NCI-H187 (cell line): Measurements from ENCODE around the gene TMEM267.
A peak's percentile ranks its signal among the peaks of the same experiment; 100 is the strongest.
"Not testable (repeated sequence)": the region's sequence is repeated elsewhere in the genome, so short reads cannot be mapped to it uniquely, and the experiment has no call there.

ENCODE experiments used
- DNase-seq, 2 experiments: peaks; one replicate each; lab custom pipeline; 2025; lab: John Stamatoyannopoulos, UW

The TMEM267 gene

DNA sequence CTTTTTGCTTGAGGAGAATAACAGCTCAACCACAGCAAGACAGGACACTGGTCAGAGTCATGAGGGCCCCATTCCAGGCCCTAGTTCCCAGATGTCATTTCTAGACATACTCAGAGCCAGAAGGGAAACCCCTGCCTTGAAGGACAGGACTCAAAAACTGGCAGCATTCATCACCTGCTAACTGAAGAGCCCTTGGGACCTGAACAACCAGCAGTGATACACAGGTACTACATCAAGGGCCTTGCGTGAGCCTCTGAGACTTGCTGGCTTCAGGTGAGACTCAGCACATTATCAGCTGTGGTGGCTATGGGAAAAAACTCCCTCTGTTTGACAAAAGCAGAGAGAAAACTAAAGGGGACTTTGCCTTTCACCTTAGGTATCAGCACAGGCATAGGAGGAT lies 22.6 kb downstream of the TMEM267 start:
- DNase-seq: no peak

DNA sequence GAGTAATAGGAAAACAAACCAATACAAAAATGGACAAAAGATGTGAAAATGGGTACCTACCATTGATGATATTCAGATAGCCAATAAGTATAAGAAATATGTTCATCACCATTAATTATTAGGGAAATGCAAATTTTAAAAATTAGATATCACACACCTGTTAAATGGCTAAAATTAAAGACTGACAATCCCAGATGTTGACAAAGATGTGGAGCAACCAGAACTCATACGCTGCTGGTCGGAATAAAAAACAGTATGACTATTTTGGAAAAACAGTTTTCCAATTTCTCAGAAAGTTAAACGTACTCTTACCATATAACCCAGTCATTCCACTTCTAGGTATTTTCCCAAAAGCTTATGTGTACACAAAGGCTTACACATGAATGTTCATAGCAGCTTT lies 27.1 kb downstream of the TMEM267 start:
- no peak for DNase-seq

DNA sequence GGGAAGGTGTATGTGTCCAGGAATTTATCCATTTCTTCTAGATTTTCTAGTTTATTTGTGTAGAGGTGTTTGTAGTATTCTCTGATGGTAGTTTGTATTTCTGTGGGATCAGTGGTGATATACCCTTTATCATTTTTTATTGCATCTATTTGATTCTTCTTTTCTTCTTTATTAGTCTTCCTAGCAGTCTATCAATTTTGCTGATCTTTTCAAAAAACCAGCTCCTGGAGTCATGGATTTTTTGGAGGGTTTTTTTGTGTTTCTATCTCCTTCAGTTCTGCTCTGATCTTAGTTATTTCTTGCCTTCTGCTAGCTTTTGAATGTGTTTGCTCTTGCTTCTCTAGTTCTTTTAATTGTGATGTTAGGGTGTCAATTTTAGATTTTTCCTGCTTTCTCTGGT lies 42.1 kb downstream of the TMEM267 start:
- not testable (repeated sequence) for DNase-seq

DNA sequence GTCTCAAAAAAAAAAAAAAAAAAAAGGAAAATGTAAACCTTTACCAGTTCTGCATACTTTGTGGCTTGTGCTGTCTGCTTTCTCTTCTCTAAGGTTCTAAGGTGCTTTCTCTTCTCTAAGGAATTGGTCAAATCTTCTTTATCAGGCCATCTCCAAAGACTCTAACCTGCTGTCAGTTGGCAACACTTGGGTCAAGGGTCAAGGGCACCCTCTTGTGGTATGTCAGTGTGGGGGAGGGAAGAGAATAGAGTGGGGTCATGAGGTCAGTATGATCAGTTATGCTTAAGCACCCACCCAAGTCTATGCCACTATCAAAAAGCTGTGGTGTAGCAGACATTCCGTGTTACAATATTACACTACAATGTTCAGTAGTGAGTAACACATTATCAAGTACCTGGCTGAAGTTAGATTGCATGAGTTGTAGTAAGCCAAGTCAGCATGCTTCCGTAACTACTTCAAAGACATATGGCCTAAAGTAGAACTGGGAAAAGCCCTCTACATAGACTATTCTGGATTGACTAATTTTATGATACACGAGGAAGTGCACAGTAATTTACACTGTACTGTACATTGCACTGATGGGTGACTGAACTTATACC lies 46.5 kb downstream of the TMEM267 start:
- no peak for DNase-seq

DNA sequence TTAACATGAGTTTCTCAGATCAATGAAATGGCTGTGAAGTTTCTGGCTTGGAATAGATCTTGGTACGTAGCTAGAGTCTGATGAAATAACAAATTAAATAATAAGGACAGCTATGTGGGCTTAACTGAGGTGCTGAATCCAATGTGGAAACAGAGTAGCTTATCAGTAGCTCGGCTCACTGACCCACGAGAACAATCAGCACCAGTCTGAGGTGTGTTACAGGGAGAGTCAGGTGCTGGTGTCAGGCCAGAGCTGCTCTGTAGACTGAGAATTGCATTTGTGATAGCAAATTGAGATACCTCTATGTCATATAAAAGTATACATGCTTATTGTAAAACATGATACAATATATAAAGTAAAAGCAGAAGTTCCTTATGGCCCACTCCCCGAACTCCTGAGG lies 50.3 kb downstream of the TMEM267 start:
- no peak for DNase-seq

DNA sequence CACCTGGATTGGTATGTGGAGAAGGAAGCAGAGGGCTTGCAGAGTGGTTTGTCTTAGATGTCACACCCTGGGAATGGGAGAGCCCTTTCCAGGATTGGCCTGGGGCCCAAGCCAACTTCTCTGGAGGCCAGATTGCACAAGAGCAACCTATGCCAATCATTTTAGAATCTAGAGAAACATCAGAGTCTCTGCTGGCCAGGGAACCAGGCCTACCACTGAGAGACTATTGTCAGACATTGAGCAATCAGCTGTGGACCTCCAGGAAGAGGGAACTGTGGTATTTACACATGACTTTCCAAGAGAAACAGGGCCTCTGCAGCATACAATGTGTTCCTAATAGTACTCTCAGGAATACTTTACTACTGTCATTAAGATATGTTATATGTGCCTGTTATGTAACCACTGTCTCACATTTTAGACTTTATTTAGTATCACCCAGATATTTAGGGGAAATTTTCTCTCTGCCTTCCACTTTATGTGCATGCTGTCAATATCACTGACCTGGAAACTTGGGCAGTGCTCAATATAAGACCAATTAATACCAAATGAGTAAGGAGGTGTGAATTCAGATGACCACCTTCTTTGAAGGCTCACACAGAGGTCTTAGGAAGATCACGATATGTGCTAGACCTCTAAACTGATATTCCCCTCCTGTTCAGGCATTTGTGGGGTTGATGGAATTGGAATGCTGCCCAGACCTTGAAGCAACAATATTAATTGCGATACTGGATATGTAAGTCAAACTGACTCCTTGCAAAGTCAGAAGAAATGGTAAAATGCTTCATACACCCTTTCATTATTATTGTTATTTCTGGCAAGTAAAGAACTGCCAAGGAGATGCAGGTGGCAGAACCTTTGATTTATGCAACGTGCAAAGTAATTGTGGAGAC lies 50.9 kb downstream of the TMEM267 start:
- no peak for DNase-seq

DNA sequence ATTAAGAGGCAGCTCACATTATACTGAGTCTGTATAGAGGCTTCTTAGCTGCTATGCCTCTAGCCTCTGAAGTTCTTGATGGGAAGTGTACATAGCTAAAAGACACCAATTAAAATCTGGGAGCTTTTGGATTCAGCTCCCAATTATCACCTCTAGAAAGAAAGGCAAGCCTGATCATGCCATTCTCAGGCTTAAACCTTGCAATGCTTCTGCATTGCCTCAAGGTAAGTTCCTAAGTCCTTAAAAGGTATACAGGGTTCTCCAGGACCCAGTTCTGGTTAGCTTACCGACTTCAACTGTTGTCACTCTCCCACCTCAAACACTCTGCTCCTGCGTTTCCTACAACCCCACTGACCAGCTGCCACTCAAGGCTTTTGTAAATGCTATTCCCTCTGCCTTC lies 54.0 kb downstream of the TMEM267 start:
- DNase-seq: no peak

DNA sequence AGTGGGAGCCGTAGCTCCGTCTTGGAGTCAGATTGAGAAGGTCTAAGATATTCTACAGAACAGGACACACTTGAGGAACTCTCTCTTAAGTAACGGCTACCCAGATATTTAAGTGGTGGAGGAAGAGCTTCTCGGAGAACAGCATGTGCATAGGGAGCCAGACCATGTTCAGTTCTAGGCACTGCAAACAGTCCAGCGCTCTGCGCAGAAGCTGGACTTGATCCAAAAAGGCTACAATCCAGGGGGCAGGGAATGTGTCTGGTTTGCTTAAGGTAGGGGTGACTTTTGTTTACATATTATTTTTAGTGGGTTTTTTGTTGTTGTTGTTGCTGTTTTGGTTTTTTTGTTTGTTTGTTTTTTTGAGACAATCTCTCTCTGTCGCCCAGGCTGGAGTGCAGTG lies 54.6 kb downstream of the TMEM267 start:
- no peak for DNase-seq

DNA sequence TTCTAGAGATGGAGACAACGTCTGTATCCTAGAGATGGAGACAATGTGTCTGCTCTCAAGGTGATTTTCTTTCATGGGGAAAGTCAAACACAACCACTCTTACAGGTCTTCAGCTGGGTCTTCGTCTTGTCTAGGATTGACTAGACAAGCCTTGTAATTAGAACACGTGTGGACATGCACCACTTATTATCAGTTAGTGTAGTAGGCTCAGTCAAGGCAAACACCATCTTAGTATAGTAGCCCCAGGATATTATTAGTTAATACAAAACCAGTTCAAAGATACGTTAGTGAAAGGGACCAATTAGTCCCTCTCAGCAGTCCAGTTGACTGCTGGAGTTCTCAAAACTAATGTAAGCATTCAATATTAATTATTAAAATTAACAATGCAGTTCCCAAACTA lies 56.4 kb downstream of the TMEM267 start:
- DNase-seq: no peak

DNA sequence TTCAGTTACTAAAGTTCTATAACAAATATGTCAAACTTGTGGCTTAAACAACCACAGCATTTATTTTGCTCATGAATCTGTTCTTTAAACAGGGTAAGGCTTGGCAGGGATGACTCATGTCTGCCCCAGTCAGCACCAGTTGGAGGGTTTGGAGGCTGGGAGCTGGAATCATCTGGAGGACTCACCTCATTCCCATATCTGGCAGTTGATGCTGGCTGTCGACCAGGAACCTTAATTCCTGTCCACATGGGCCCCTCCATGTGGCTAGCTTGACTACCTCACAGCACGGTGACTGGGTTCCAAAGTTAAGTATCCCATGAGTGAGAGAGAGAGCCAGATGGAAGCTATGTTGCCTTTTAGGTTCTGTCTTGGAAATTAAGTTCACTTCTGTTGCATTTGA lies 57.7 kb downstream of the TMEM267 start:
- DNase-seq: no peak

DNA sequence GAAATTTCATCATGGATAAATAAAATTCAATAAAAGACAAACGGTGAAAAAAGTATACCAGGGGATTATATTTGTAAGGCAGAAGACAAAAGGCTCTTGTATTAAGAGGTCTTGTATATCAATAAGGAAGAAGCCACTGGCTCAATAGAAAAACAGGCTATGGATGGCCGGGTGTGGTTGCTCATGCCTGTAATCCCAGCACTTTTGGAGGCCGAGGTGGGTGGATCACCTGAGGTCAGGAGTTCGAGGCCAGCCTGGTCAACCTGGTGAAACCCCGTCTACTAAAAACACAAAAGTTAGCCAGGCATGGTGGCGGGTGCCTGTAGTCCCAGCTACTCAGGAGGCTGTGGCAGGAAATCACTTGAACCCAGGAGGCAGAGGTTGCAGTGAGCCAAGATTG lies 60.6 kb downstream of the TMEM267 start:
- DNase-seq: not testable (repeated sequence)

DNA sequence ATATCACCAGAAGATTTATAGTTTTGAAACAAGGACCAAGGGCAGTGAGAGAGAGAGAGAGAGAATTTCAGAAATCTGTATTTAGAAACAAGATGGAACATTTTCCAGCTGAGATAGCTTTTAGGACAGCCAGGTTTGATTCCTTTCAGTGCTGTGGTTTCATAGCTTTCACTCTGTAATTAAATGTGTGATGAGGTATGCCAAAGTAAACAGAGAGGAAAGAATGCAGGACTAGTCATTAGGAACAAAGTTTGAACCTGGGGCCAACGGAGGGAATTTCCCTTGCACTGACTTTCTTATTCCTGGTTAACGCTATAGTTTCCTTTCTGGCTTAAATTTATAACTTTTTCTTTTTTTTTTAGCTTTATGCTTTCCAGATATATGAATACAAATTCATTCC lies 61.5 kb downstream of the TMEM267 start:
- DNase-seq: no peak

DNA sequence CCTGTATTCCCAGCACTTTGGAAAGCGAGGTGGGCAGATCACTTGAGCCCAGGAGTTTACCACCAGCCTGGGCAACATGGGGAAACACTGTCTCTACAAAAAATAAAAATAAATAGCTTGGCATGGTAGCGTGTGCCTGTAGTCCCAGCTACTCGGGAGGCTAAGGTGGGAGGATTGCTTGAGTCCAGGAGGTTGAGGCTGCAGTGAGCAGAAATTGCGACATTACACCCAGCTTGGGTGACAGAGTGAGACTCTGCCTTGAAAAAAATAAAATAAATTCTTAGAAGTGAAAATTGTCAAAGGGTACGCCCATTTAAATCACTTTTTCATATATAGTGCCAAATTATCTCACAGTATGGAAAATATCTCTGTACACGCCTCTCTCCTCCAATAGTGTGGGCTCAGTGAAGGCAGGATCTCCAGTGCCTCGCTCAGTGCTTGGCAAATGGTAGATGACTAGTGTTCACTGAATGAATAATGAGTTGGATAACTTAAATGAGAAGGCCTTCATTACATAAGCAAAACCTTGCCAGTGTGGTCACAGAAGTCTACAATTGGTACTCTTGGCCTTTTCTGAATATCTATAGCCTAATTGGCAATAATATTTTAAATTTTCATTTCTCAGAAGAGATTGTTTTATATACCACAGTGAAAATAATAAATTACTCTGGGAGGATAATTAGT lies 62.1 kb downstream of the TMEM267 start:
- no peak for DNase-seq

DNA sequence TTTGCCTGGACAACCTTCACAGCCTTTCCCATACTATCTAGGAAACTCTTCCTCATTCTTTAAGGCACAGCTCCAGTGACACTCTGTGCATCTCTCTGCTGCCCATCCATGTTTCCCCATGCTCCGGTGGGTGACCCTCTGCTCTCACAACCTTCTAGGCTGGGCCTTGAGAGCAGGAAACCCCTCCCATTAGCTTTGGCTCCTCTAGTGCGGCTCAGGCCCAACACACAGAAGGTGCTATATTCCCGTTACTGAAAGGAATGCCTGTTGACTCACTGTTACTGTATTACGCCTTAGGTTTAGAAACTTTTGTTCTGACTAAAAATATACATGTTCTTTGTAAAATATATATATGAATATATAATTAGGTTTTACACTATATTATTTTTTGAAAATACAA lies 63.4 kb downstream of the TMEM267 start:
- no peak for DNase-seq

DNA sequence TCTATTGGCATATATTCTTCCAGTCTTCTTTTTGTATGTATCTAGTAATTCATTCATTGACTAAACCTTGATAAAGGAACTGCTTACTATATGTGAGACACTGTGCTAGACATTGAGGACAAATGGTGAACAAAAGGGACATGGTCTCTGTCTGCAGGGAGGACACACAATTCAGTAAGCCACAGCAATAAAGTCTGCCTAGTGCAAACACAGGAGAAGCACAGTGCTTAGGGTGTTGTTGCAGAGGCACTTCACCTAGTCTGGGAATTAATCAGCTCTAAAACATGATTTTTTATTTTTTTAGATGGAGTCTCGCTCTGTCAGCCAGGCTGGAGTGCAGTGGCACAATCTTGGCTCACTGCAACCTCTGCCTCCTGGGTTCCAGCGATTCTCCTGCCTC lies 65.1 kb downstream of the TMEM267 start:
- no peak for DNase-seq

DNA sequence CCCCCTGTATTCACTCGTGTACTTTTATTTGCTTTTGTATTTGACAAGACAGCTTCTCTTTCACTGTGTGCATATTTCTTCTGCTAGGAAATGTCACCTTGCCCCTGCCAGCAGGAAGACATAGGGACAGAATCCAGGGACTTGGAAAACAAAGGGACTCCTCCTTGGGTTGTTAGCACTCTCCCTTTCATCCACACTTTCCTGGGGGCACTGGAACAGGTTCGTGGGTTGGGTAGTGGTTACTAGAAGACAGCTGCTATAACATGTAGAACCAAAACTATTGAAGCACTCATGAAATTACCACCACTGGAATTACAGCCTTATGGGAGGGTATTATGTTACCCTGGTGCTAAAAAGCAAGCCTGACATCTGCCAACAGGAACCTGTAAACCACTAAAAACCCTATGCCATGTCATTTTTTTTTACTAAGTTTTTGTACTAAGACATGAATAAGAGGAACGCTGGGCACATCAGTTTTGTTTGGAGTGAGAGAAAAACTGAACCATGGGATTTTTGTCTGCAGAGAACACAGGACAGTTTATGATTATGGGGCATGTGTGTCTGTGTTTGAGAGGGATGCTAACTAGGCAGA lies 66.8 kb downstream of the TMEM267 start:
- no peak for DNase-seq

DNA sequence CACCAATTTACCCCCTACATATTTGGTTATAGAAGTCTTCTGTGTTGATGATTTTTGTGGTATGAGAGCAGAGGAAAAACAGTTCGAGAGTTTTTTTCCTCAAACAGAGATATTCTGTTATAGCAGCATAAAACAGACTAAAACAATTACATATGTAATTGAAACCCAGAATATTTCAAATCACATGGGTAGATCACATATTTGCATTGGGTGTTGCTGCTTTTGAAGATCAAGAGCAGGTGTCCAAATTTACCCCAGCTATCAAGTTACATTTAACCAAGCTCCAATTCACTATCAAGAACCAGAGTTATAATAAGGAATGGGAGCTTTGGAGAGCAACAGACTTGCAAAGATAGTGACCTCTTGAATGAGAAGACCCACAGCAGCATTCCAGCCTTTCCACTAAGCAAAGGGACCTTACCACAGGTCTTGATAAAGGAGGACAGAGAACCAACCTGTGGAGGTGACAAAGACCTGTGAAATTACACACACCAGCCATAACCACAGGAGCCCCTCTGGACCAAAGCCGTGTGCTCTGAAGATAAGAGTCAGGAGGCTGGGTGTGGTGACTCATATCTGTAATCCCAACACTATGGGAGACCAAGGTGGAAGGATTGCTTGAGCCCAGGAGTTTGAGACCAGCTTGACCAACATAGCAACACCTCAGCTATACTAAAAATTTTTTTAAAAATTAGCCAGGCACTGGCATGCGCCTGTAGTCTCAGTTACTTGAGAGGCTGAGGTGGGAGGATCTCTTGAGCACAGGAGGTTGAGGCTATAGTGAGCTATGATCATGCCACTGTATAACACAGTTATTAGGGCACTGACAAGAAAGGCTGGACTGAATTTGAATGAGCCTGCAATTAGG lies 67.5 kb downstream of the TMEM267 start:
- no peak for DNase-seq

DNA sequence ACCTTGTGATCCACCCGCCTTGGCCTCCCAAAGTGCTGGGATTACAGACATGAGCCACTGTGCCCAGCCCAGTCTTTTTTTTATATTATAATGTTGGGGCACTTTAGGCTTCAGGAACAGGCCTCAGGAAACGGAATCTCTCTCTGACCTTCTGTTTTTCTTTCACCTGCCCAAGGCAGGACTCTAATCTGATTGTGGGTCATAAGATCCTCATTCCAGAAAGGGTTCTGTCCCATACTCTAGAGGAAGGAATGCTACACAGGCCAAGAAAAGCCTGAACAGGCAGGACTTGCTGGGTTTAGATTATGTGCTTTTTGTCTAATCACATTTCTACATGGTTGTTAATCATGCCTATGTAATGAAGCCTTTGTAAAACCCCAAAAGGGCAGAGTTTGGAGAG lies 69.7 kb downstream of the TMEM267 start:
- no peak for DNase-seq

DNA sequence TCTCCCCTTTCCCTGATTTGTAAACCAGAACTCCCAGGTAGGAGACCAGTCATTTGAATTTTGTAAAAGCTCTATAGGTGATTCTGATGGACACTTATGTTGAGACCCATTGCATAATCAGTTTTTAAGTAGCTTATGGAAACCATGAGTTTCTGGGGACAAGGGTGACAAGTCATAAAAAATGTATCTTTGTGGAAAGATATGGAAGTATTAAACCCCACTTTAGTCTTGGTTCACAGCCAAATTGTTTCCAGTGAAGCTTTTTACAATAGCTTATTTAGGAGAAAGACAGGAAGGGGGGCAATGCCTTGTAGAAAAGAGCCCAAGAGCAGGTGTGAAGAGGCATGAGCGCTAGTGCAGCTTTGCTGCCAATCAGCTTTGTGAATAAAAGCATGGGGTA lies 71.0 kb downstream of the TMEM267 start:
- peak; percentile 72 to 79 for DNase-seq

DNA sequence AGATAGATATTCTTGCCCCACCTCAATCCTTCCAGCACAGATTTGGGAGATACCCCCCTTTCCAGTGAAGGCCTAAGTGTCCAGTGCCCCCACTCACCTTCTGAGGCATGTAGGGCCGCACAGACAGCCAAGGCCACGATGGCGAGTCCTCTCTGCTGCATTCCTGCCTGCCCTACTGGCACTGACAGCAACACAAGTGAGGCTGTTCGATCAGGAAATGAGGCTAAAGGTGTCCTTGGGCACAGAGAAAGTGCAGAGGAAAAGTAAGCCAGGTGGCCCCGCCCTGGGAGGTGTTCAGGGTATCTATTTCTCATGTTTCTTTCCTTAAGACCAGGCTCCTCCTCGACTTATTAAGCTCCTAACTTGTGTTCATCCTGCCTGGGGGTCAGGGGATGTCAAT lies 71.5 kb downstream of the TMEM267 start, which contains the start of gene CCL28:
Gene CCL28, minus strand, starts transcription at position 236 of the 400 bp plus-strand sequence. Its CDS starts 75 bp downstream, at position 161.
- peak; percentile 45 to 67 for DNase-seq

DNA sequence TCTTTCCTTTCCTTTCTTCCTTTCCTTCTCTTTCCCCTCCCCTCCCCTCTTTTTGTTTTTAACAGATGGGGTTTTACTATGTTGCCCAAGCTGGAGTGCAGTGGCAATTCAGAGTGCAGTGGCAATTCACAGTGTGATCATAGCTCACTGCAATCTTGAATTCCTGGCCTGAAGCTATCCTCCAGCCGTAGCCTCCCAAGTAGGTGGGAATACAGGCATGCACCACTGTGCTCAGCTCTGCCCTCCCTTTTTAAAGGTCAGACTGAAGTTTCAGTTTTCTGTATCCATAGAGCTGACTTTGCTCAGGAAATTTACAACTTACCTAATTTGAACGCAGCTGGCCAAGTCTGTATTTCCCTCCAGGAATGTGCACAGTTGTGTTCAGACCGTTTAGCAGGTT lies 72.2 kb downstream of the TMEM267 start:
- DNase-seq: no peak

DNA sequence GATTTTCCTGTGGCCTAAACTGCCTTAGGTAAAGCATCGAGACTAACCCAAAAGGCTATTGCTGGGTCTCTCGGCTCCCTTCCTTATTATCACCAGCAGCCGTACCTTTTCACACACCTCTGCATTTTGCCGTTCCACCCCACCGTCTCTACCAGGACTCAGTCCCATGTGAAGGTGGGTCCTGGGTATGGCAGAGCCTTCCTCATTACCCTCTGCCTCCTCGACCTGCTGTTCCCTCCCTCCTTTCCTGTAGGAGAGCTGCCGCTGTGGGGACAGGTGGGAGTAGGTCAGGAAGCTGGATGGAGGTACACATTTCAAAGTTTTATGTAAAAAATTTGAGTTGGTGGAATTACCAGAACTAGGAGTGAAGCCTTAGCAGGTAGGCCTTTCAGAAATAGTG lies 73.3 kb downstream of the TMEM267 start:
- DNase-seq: no peak
